ENCODE data around the gene SLC34A1.

DNA sequence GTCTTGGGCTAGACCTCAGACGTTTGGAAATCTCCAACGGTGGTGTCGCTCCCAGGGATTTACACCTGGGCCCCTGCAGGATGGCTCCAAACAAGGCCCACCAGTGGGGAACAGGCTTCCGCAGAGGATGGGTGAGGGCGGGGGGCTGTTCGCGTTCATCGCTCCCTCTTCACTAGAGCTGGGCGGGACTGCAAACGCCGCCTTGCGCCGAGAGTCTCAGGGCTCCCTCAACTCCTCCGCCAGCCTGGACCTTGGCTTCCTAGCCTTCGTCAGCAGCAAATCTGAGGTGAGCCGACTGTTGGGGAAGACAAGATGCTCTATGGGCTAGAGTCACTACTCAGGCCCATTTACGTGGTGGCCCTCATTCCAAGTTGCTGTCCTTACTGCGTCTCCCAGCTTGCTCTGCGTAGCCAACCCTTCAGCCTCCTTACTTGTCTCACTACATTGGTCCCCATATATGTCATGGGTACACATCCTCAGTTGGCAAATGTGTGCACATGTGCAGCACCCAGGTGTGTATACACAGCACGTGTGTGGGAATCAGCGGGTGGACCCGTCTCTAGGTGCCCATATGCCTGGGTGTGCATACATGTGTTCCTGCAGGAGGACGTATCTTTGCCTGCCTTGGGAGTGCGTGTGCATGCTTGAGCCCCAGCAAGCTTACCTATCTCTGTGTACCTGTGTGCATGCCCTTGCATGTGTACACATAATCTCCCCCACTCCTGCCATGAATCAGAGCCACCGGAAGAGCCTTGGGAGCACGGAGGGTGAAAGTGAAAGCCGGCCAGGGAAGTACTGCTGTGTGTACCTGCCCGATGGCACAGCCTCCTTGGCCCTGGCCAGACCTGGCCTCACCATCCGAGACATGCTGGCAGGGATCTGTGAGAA, 16.0 kb upstream of the SLC34A1 start:
- TF ChIP-seq CTCF (IDR thresholded peaks at IDR 0.05) (no peak), POLR2A (IDR thresholded peaks at IDR 0.05) (no peak)

Data from gastroesophageal sphincter (tissue), 3 donors.